Duodenal mucosa (tissue), 2 donors: ENCODE measurements around the gene SPHK1.

Experiments
- H3K27ac ChIP-seq: one replicate; pipeline ENCODE4 v1.7.0; 2013; ENCODE audit warnings: low read depth, low read length
- H3K27me3 ChIP-seq, 2 donors: one replicate each; pipeline ENCODE4 v1.7.0; 2013; ENCODE audit warnings: low read length in 2 of 2, control low read depth in 1 of 2; ENCODE audit not compliant: insufficient read depth in 2 of 2, control insufficient read depth in 1 of 2
- H3K36me3 ChIP-seq, 2 donors: one replicate each; pipeline ENCODE4 v1.7.0; 2013; ENCODE audit warnings: low read length in 2 of 2, control low read depth in 1 of 2; ENCODE audit not compliant: insufficient read depth in 2 of 2, control insufficient read depth in 1 of 2
- H3K4me1 ChIP-seq, 2 donors: one replicate each; pipeline ENCODE4 v1.7.0; 2013; ENCODE audit warnings: low read length in 2 of 2, control low read depth in 1 of 2; ENCODE audit not compliant: insufficient read depth in 2 of 2, control insufficient read depth in 1 of 2
- H3K4me3 ChIP-seq, 2 donors: one replicate each; pipeline ENCODE4 v1.7.0; 2013; ENCODE audit warnings: low read length in 2 of 2, low read depth in 1 of 2
- H3K9ac ChIP-seq, 2 donors: one replicate each; pipeline ENCODE4 v1.7.0; 2013; ENCODE audit warnings: low read length in 2 of 2, low read depth in 1 of 2
- H3K9me3 ChIP-seq, 2 donors: one replicate each; pipeline ENCODE4 v1.7.0; 2013; ENCODE audit warnings: low read length in 2 of 2, control low read depth in 1 of 2; ENCODE audit not compliant: control insufficient read depth in 1 of 2

Gene SPHK1

DNA sequence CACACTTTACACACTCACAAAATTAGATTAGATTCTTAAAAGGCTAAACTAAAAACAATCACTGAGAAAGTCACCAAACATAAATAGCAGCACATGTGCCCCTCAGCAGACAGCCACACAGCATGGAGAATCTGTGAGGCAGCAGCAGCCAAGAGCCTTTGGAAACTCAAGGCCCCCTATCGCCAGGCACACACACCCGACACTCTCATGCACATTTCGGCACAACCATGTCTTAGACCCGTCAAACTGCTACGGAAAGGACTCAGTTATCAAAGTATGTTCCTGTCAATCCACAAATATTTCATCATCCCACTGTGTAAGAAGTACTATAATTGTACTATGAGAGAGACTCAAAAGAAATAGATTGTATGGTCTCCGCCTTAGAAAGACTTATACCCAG lies 47.6 kb downstream of the SPHK1 start:
- Histone ChIP-seq H3K36me3 (peaks cover 0 to 6% of the 10 kb centered on the region in 2 donors), H3K27ac (no peak overlapping the region), H3K4me3 (no peak overlapping the region), H3K9ac (no peak overlapping the region), H3K4me1 (peaks cover 8% of the 10 kb centered on the region in 2 donors), H3K9me3 (no peaks in the 10 kb centered on the region), H3K27me3 (no peaks in the 10 kb centered on the region)

DNA sequence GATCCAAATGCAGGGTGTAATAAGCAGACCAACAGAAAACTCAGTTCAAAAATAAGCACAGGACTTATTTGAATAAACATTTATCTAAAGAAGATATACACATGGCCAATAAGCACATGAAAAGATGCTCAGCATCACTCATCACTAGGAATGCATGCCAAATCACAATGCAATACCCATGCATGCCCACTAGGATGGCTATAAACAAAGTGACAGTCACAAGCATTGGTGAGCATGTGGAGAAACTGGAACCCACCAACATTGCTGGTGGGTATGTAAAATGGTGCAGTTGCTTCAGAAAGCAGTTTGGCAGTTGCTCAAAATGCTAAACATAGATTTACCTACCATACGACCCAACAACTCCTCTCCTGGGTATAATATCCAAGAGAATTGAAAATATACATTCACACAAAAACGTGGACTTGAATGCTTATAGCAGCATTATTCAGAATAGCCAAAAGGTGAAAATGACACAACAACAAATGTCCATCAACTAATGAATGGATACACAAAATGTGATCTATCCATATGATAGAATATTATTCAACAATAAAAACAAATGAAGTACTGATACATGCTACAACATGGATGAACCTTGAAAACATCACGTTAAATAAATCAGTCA lies 48.4 kb downstream of the SPHK1 start:
- Histone ChIP-seq H3K36me3 (peaks cover 0 to 6% of the 10 kb centered on the region in 2 donors), H3K9me3 (no peaks in the 10 kb centered on the region), H3K27me3 (no peaks in the 10 kb centered on the region), H3K4me3 (no peak overlapping the region), H3K9ac (no peak overlapping the region), H3K4me1 (peaks cover 2 to 4% of the 10 kb centered on the region in 2 donors), H3K27ac (no peak overlapping the region)

DNA sequence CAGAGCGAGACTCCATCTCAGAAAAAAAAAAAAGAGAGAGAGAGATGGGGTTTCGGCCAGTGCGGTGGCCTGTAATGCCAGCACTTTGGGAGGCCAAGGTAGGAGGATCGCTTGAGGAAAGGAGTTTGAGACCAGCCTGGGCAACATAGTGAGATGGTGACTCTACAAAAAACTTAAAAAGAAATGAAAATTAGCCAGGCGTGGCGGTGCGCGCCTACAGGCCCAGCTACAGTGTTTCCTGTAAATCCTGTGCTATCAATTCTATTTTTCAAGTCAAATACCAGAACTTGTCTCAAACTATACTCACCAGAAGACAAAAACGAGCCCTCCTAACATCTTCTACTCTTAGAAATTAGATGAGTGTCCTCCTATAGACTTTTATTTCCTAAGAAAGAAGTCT lies 49.3 kb downstream of the SPHK1 start:
- H3K27me3 ChIP-seq = no peaks in the 10 kb centered on the region
- H3K4me1 ChIP-seq = no peaks in the 10 kb centered on the region
- H3K9me3 ChIP-seq = no peaks in the 10 kb centered on the region
- no peak overlapping the region for H3K27ac ChIP-seq
- H3K4me3 ChIP-seq = no peak overlapping the region
- peaks cover 0 to 6% of the 10 kb centered on the region in 2 donors for H3K36me3 ChIP-seq
- H3K9ac ChIP-seq = no peak overlapping the region

- H3K9me3 ChIP-seq = no peaks in the 10 kb centered on the region
- no peak overlapping the region for H3K27ac ChIP-seq
- no peaks in the 10 kb centered on the region for H3K27me3 ChIP-seq
- H3K36me3 ChIP-seq = peaks cover 0 to 6% of the 10 kb centered on the region in 2 donors
- no peak overlapping the region for H3K4me3 ChIP-seq
- H3K9ac ChIP-seq = no peak overlapping the region
- peaks cover 0 to 3% of the 10 kb centered on the region in 2 donors for H3K4me1 ChIP-seq
Observed at GRCh38 chr17:76434870-76435269, 50.5 kb downstream of the SPHK1 start.

GRCh38 chr17:76435751-76436150 lies 51.3 kb downstream of the SPHK1 start:
- Histone ChIP-seq H3K9ac (no peak overlapping the region), H3K4me1 (peaks cover 0 to 3% of the 10 kb centered on the region in 2 donors), H3K27me3 (no peaks in the 10 kb centered on the region), H3K9me3 (no peaks in the 10 kb centered on the region), H3K36me3 (peaks cover 0 to 6% of the 10 kb centered on the region in 2 donors), H3K4me3 (no peak overlapping the region), H3K27ac (no peak overlapping the region)
